GM08714 (cell line): Measurements from ENCODE around the gene AGPAT4.

ENCODE experiments used
- H3K4me3 ChIP-seq: fragments of 200-500 bp; sonication (Bioruptor generic); 2 replicates; pipeline ENCODE4 v1.5.1; 2014; ENCODE audit warnings: mild to moderate bottlenecking, low read length, inconsistent platforms
- ZNF274 ChIP-seq: IDR thresholded peaks from 2 replicates; pipeline ENCODE4 v1.6.1; 2012; ENCODE audit warnings: mild to moderate bottlenecking, low read depth, low read length

The AGPAT4 gene

DNA sequence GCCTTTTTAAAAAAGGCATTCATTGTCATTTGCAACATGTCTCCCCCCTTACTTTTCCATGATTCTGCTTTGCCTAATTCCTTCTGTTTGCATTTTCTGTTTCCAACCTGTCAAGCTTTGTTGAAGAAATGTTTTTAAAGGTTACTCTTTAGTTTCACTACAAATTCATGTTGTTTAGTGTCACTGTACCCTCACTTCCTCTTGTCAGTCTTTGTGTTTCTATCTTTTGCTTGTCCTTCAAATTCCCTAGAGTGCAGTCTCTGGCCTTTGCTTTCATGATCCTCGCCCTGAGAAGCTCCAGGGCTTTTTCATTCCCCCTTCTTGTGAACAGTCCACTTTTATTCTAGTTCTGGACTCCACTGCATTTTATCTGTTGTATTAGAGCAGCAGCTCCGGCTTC, 191.6 kb downstream of the AGPAT4 start:
- no peak overlapping the region for H3K4me3 ChIP-seq
- TF ChIP-seq ZNF274: no peak

DNA sequence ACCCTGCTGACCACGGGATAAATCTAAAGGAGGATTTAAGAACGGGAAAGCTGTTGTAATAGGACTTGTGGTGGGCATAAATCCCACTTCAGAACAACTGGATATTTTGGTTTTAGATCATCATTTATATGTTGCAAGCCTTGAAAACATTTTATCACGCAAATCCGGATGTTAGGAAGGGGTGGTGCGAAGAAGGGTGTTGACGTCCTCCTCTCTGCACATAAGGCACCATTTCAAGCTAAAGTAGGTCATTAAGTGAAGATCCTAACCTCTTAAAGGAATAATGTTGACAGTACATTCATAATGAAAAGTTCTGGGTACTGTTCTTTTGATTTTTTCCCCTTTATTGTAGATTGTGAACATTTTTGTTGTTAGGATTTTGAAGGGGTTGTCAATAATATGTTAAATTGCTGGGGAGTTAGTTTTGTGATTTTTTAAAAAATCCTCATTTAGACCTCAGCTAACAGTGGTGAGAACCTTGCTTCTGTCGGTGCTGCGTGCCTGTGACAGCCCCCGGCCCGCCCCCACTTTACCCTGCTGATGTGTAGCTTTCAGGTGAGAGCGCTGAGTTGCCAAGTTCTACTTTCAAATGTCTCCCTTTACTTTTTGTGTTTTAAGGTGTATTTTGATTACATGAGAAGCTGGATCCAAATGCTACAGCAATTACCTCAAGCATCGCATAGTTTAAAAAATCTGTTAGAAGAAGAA, 193.4 kb downstream of the AGPAT4 start:
- H3K4me3 ChIP-seq: no peak overlapping the region
- no peak for TF ChIP-seq ZNF274
